ENCODE measurements around the gene CD86. TPM values are rescaled to one million over a fixed set of nuclear protein-coding genes. Genes with fewer than 3 reads are reported as not detected.

Gene CD86
- total RNA-seq, 1 donor from 2014 or later: not detected

DNA sequence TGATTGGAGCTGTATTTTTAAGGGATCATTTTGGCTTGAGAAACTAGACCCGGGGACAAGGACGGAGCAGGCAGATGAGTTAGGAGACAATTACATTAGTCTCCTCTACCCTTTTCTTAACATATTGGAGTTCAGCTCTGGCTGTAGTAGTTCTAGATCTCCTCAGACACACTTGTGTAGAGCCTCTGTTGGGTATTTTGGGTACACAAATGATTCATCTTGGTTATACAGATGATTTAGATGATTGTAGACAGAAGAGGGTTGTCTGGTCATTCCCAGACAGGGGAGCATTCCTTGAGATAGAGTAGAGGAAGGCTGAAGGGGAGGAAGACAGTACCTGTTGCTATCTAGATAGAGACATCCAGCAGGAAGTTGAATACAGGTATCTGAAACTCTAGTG is 43.4 kb downstream of the CD86 start:
- Histone ChIP-seq H3K4me3 (ENCODE audit: low read depth, low read length) (no peak overlapping the region), H3K36me3 (ENCODE audit: control insufficient read depth, insufficient read depth, low read length) (no peaks in the 10 kb centered on the region), H3K27me3 (ENCODE audit: control insufficient read depth, insufficient read depth, low read length) (no peaks in the 10 kb centered on the region)
- DNase-seq (ENCODE audit: low read depth): no peak
- TF ChIP-seq, protein P1, sequence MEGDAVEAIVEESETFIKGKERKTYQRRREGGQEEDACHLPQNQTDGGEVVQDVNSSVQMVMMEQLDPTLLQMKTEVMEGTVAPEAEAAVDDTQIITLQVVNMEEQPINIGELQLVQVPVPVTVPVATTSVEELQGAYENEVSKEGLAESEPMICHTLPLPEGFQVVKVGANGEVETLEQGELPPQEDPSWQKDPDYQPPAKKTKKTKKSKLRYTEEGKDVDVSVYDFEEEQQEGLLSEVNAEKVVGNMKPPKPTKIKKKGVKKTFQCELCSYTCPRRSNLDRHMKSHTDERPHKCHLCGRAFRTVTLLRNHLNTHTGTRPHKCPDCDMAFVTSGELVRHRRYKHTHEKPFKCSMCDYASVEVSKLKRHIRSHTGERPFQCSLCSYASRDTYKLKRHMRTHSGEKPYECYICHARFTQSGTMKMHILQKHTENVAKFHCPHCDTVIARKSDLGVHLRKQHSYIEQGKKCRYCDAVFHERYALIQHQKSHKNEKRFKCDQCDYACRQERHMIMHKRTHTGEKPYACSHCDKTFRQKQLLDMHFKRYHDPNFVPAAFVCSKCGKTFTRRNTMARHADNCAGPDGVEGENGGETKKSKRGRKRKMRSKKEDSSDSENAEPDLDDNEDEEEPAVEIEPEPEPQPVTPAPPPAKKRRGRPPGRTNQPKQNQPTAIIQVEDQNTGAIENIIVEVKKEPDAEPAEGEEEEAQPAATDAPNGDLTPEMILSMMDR (IDR thresholded peaks at IDR 0.05; ENCODE audit: insufficient read depth, low read length, poor library complexity, severe bottlenecking): no peak

DNA sequence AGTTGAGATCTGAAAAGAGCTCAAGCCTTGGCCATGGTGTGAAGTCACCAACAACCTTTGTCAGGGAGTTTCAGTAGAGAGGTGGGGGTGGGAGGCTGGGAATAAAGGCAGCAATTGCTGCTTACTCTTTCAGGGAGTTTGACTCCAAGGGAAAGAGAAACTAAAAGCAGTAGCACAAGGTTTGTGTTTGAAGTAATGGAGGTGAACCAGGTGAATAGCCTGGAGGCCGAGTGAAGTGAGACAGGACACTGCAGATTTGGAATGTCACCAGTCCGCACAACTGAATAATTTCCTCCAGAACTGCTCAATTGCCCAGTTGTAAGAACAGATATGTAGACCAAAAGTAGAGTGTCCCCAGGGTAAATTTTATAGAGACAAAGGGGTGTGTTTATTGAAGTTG is 44.1 kb downstream of the CD86 start:
- H3K36me3 ChIP-seq (ENCODE audit: control insufficient read depth, insufficient read depth, low read length): no peaks in the 10 kb centered on the region
- DNase-seq (ENCODE audit: low read depth): no peak
- no peaks in the 10 kb centered on the region for H3K27me3 ChIP-seq (ENCODE audit: control insufficient read depth, insufficient read depth, low read length)
- TF ChIP-seq, protein P1 (IDR thresholded peaks at IDR 0.05; ENCODE audit: insufficient read depth, low read length, poor library complexity, severe bottlenecking): no peak
- no peak overlapping the region for H3K4me3 ChIP-seq (ENCODE audit: low read depth, low read length)

DNA sequence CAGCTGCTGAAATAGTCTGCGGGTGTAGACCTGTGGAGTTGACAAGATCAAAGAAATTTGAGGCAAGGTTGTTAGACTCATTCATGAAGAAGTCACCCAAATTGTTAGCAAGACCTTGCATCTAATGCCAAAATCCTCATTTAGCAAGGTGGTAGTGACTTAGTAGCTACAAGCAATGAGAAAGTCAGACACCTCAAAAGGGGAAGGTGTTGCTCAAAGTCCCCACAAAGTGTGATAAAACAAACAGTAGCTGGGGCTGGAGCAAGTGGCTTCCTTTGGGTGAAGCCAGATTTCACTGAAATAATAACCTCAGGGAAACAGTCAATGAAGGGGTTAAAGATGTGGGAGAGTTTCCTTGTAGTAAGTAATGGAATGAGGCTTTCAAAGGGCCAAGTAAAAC is 44.9 kb downstream of the CD86 start:
- Histone ChIP-seq H3K36me3 (ENCODE audit: control insufficient read depth, insufficient read depth, low read length) (no peaks in the 10 kb centered on the region), H3K4me3 (ENCODE audit: low read depth, low read length) (no peak overlapping the region), H3K27me3 (ENCODE audit: control insufficient read depth, insufficient read depth, low read length) (no peaks in the 10 kb centered on the region)
- no peak for DNase-seq (ENCODE audit: low read depth)
- TF ChIP-seq, protein P1 (IDR thresholded peaks at IDR 0.05; ENCODE audit: insufficient read depth, low read length, poor library complexity, severe bottlenecking): no peak

DNA sequence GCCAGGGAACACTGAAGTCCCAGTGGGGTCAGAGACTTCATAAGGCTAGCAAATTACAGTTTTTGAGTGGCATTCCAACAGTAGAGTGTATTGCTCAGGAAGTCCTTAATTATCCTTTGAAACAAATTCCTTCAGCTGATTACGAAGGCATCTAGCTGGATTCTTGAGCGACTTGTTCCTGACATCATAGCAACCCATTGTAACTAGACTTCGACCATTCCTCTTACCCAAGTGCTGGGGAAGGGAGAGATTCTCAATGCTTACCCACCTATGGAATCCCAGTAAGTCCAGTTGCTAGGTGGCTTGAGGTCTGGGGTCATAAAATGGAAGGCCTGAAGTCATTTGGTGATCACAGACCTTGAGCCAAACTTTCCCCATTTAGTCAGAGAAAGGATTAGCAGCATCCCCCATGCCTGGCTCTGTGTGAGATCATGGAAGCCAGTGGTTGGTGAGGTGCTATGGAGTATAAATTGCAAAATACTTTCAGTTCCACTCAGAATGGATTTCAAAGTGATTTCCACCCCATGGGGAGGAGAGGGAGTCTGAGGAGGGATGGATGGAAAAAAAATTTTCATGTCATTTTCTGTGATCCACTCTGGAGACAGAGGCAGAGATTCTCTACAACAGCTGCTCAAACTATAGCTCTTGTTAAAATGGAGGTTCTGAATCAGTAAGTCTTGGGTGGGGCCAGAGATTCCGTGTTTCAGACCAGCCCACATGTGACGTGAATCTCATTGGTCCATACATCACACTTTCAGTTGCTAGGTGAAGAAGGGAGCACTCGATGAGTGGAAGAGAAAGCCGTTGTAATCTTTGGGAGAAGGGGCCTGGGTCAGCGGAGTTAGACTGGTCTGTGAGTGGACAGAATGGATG is 45.7 kb downstream of the CD86 start:
- TF ChIP-seq, protein P1 (IDR thresholded peaks at IDR 0.05; ENCODE audit: insufficient read depth, low read length, poor library complexity, severe bottlenecking): no peak
- Histone ChIP-seq H3K36me3 (ENCODE audit: control insufficient read depth, insufficient read depth, low read length) (no peaks in the 10 kb centered on the region), H3K4me3 (ENCODE audit: low read depth, low read length) (no peak overlapping the region), H3K27me3 (ENCODE audit: control insufficient read depth, insufficient read depth, low read length) (no peaks in the 10 kb centered on the region)
- no peak for DNase-seq (ENCODE audit: low read depth)

DNA sequence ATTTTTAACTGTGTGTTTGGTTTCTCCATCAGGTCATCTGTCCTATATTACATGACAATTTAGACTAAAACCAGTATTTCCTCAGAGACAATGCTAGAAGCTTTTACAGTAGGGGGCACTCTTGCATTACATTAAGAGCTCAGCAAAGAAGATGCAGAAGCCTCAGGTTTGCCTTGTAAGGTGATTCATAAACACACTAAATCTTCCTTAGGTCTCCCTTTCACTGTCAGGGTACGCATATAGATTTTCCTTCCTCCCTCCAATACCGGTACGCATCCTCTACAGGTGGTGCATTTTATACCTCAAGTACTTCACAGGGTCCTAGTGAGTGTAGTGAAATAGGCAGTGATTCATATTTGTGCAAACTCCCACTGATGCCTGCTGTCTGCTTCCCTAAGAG is 46.5 kb downstream of the CD86 start:
- Histone ChIP-seq H3K36me3 (ENCODE audit: control insufficient read depth, insufficient read depth, low read length) (no peaks in the 10 kb centered on the region), H3K4me3 (ENCODE audit: low read depth, low read length) (no peak overlapping the region), H3K27me3 (ENCODE audit: control insufficient read depth, insufficient read depth, low read length) (no peaks in the 10 kb centered on the region)
- TF ChIP-seq, protein P1 (IDR thresholded peaks at IDR 0.05; ENCODE audit: insufficient read depth, low read length, poor library complexity, severe bottlenecking): peak; percentile 58
- peak; percentile 41 for DNase-seq (ENCODE audit: low read depth)

All from kidney epithelial cell (primary cell).